Activated T-helper 1 cell treated with anti-CD3 and anti-CD28 coated beads, Interleukin-12 subunit alpha, Interleukin-12 subunit beta, Interleukin-2, Interleukin-4 antibody, amounts not matched to agents 30 ng/mL and 10 ng/mL and 1 ng/mL, durations not matched to agents 14 hours and 24 hours and 36 hours (primary cell): ENCODE results near the gene MAGEA1. TPM values are rescaled to one million over a fixed set of nuclear protein-coding genes. Genes with fewer than 3 reads are reported as not detected.

Experiments used
- DNase-seq: peaks from one replicate; pipeline ENCODE4 v3.0.0; 2021; ENCODE audit warnings: low spot score
- H3K27ac Mint-ChIP-seq: one replicate; pipeline ENCODE4 v1.8.0; 2021; ENCODE audit warnings: mild to moderate bottlenecking, mixed read lengths
- H3K27me3 Mint-ChIP-seq: one replicate; pipeline ENCODE4 v1.8.0; 2022; ENCODE audit warnings: mild to moderate bottlenecking, moderate library complexity, mixed read lengths; ENCODE audit not compliant: insufficient read depth
- H3K36me3 Mint-ChIP-seq: one replicate; pipeline ENCODE4 v1.8.0; 2021; ENCODE audit warnings: low read depth, mixed read lengths
- H3K4me1 Mint-ChIP-seq: one replicate; pipeline ENCODE4 v1.8.0; 2021; ENCODE audit warnings: low read depth, mixed read lengths
- H3K4me3 Mint-ChIP-seq: one replicate; pipeline ENCODE4 v1.8.0; 2021; ENCODE audit warnings: mild to moderate bottlenecking, moderate library complexity, mixed read lengths
- H3K9me3 Mint-ChIP-seq: one replicate; pipeline ENCODE4 v1.8.0; 2021; ENCODE audit warnings: mixed read lengths
- intact Hi-C: fragments of 100-400 bp; cut with micrococcal nuclease; formaldehyde crosslinking; loops from one replicate; pipeline ENCODE4 v1.15.1; 2024
- total RNA-seq: library from RNA; stranded (reverse); gene quantifications from 2 replicates; pipeline ENCODE4 v1.2.3, GENCODE V29; 2022

Gene MAGEA1
- total RNA-seq, 1 donor from 2014 or later, result not detected

DNA sequence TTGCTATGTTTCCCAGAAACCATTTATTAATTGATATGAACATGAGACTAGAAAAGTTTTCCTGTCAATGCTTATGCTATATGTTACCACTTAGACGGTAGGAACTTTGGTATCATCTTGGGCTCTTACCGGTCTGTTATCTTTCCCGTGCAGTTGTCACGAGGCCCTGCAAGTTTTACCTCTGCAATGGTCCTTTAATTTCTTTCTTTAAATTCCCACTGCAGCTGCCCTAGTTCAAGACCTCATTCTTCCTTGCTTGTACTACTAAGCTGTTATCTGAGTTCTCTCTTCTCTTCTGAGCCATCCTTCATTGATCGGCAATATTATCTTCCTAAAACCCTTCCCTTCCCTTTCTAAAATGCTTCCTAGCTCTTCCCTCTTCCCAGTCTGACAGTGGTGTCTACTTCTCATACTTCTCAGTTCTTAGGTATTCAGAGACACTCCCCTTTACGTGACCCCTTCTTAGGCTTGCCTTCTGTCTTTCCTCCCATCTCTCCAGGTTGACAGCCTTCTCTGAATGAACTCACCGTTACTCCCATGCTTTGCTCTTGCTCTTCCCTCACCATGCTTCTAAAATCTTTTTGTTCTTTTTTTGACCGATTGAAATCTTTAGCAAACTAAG lies 27.5 kb downstream of the MAGEA1 start:
- Mint-ChIP-seq H3K4me3 (no peak overlapping the region), H3K27me3 (peaks cover 8% of the 10 kb centered on the region), H3K36me3 (no peaks in the 10 kb centered on the region), H3K4me1 (no peaks in the 10 kb centered on the region), H3K9me3 (peaks cover 5% of the 10 kb centered on the region), H3K27ac (no peak overlapping the region)
- DNase-seq, result no peak
- intact Hi-C loops, result no loop called here

DNA sequence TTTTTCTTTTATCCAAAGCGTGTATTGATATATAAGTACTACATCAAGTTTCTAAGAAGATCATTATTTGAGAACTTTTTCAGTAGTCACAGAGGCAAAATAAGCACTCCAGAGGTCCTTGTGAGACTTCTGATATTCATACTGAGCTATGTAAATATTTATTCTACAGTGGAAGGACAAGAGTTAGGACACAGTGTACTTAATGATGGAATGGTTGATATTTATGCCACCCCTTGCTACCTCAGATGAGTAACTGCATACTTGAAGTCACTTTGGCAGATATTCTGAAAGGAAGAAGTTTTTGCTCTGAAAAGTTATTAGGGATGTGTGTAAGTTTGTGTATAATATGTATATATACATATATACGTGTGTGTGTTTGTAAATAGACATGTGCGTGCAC lies 30.3 kb downstream of the MAGEA1 start:
- H3K36me3 Mint-ChIP-seq, result no peaks in the 10 kb centered on the region
- H3K27ac Mint-ChIP-seq, result no peak overlapping the region
- peaks cover 8% of the 10 kb centered on the region for H3K27me3 Mint-ChIP-seq

DNA sequence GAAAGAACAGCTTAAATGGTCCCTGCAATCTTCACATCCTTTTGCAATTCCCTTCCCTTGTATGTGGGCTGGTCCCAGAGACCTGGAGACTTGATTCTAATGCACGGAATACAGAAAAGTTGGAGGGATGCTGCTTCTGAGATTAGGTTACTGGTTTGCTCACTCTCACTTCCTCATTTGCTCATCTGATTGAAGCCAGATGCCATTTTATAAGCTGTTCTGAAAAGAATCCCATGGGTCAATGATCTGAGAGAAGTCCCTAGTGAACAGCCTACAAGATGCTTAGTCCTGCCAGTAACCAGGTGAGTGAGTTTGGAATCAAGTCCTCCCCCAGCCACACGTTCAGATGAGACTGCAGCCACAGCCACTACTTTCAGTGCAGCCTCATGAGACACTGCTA lies 35.9 kb downstream of the MAGEA1 start:
- H3K27me3 Mint-ChIP-seq, result no peaks in the 10 kb centered on the region
- H3K4me1 Mint-ChIP-seq, result no peaks in the 10 kb centered on the region
- DNase-seq, result no peak
- H3K9me3 Mint-ChIP-seq, result peaks cover 6% of the 10 kb centered on the region
- H3K36me3 Mint-ChIP-seq, result no peaks in the 10 kb centered on the region
- intact Hi-C loops, result no loop called here
- no peak overlapping the region for H3K4me3 Mint-ChIP-seq
- H3K27ac Mint-ChIP-seq, result no peak overlapping the region

More for the DNA sequence above, 30.3 kb downstream of the MAGEA1 start:
- H3K4me1 Mint-ChIP-seq, result no peaks in the 10 kb centered on the region
- intact Hi-C loops, result no loop called here
- no peak overlapping the region for H3K4me3 Mint-ChIP-seq
- H3K9me3 Mint-ChIP-seq, result peaks cover 6% of the 10 kb centered on the region
- DNase-seq, result no peak

DNA sequence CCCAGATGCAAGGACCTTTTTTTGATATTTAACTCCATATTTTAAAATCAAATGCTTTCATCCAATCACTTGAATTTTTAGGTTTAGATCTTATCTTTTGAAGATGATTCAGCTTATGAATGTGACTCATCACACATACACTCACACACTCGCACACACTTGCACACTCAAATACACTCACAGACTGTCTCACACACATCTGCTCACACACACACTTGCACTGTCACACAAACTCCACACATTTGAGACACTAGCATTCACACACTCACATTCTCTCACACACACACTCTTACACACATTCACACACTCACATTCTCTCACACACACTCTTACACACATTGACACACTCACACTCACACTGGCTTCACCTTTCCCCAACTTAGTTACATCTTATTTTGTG lies 37.8 kb downstream of the MAGEA1 start:
- no peaks in the 10 kb centered on the region for H3K4me1 Mint-ChIP-seq
- peaks cover 2% of the 10 kb centered on the region for H3K27me3 Mint-ChIP-seq
- no peak for DNase-seq
- intact Hi-C loops, result no loop called here
- H3K36me3 Mint-ChIP-seq, result no peaks in the 10 kb centered on the region
- H3K27ac Mint-ChIP-seq, result no peak overlapping the region
- H3K4me3 Mint-ChIP-seq, result no peak overlapping the region
- no peaks in the 10 kb centered on the region for H3K9me3 Mint-ChIP-seq

DNA sequence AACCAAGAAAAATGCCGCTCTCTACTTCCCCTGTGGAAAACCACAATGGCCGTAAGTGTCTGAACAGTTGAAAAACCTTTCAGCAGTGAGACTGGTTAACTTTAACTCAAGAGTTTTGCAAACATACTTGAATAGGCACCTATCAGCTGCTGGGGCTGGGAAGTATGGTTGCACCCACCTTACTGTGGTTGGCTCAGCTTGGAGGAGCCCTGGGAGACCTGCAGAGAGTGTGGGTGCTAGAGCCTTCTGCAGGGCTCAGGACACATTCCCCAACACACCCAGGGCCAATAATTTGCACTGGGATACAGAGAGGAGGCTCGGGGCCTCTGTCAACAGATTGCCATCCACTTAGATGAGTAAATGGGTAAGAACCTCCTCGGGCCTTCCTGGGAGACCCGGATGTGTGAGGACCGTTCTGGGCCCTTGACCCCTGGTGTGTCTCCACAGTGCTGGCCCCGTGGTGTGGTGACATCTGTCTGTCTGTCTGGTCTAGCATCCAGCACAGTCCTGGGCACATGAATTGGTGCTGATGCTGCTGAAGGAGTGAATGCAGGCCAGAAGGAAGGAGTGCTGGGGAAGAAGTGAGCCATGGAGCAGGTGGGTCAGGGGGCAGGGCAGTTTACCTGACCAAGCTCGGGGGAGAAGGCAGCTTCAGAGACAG lies 46.5 kb downstream of the MAGEA1 start:
- Mint-ChIP-seq H3K4me1 (no peaks in the 10 kb centered on the region), H3K27me3 (peaks cover 10% of the 10 kb centered on the region), H3K36me3 (no peaks in the 10 kb centered on the region), H3K9me3 (no peaks in the 10 kb centered on the region), H3K4me3 (no peak overlapping the region), H3K27ac (no peak overlapping the region)
- intact Hi-C loops, result no loop called here
- DNase-seq, result no peak

DNA sequence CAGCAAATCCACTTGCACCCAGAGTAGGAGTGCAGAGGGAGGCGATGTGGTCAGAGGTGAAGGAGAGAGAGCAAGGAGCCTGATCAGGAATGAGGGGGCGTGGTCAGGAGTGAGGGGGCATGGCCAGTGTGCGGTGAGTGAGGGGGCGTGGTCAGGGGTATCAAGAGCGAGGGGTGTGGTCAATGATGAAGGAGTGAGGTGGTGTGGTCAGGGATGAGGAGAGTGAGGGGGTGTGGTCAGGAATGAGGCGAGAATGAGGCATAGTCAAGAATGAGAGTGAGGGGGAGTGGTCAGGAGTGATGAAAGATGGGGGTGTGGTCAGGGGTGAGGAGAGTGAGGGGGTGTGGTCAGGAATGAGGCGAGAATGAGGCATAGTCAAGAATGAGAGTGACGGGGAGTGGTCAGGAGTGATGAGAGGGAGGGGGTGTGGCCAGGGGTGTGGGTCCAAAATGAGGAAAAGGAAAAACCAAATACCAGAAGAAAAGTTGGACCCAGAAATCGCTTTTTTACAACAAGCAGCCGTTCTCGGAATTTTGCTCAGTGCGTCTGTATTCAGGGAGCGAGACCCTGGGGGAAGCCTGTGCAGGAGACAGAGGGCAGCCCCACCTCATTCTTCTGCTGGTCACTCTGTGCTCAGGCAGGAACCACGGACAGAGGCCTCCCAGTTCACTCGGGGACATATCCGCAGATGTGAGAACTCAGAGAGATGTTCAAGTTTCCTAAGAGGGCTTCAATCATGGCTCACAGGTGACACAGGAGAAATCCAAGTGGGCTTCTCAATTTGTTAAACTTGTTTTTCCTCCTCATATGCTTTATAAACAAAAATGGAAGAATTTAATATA lies 47.5 kb downstream of the MAGEA1 start:
- Mint-ChIP-seq H3K27ac (no peak overlapping the region), H3K27me3 (peaks cover 10% of the 10 kb centered on the region), H3K4me3 (no peak overlapping the region), H3K36me3 (no peaks in the 10 kb centered on the region), H3K4me1 (no peaks in the 10 kb centered on the region), H3K9me3 (no peaks in the 10 kb centered on the region)
- DNase-seq, result no peak
- intact Hi-C loops, result no loop called here

Other genes starting within 250 kb of the MAGEA1 start
- not detected in 2 replicates for gene PNMA5, start 185.2 kb upstream of the MAGEA1 start, total RNA-seq
- gene PNMA3, start 122.8 kb upstream of the MAGEA1 start, total RNA-seq, result 0.67 and 0.88 TPM in 2 replicates
- gene PNMA6A, start 106.8 kb upstream of the MAGEA1 start, total RNA-seq, result 0.56 and 0.73 TPM in 2 replicates
- gene PNMA6F, start 142.5 kb downstream of the MAGEA1 start, total RNA-seq, result not detected in 2 replicates
- gene ZNF275, start 154.9 kb downstream of the MAGEA1 start, total RNA-seq, result 22.1 and 22.5 TPM in 2 replicates
- gene PNMA6E, start 222.1 kb downstream of the MAGEA1 start, total RNA-seq, result not detected in 2 replicates
- 2.4 and 2.5 TPM in 2 replicates for gene ZFP92, start 232.2 kb downstream of the MAGEA1 start, total RNA-seq